Esophagus muscularis mucosa (tissue), 4 donors: ENCODE data around the gene TESK2. TPM values are rescaled to one million over a fixed set of nuclear protein-coding genes. Genes with fewer than 3 reads are reported as not detected.
"Not testable (repeated sequence)": the region's sequence is repeated elsewhere in the genome, so short reads cannot be mapped to it uniquely, and the experiment has no call there.

Experiments used
- DNase-seq: peaks from one replicate; pipeline ENCODE4 v3.0.0-alpha.2; 2017; ENCODE audit errors: extremely low spot score
- H3K27ac ChIP-seq, 4 donors: fragments of 200-600 bp; sonication (generic); replicated peaks in 1 of 4; 1 replicate in 3 of 4; 2 replicates in 1 of 4; pipeline ENCODE4 v1.5.1; 2016 to 2019; ENCODE audit warnings: mild to moderate bottlenecking in 1 of 4
- H3K27me3 ChIP-seq, 4 donors: fragments of 200-600 bp; sonication (generic); one replicate each; pipeline versions ENCODE4 v1.5.1 to v1.6.0; 2016 to 2019
- H3K36me3 ChIP-seq, 4 donors: fragments of 200-600 bp; sonication (generic); one replicate each; pipeline ENCODE4 v1.5.1; 2016 to 2019
- H3K4me1 ChIP-seq, 4 donors: fragments of 200-600 bp; sonication (generic); one replicate each; pipeline ENCODE4 v1.5.1; 2016 to 2019
- H3K4me3 ChIP-seq, 4 donors: fragments of 200-600 bp; sonication (generic); 1 replicate in 2 of 4; 2 replicates in 2 of 4; pipeline ENCODE4 v1.5.1; 2016 to 2019; ENCODE audit warnings: mild to moderate bottlenecking in 4 of 4, moderate library complexity in 1 of 4
- H3K9me3 ChIP-seq, 4 donors: fragments of 200-600 bp; sonication (generic); 1 replicate in 3 of 4; 2 replicates in 1 of 4; pipeline ENCODE4 v1.5.1; 2016 to 2019
- CTCF ChIP-seq, 3 experiments: fragments of 200-600 bp in 2 of 3; fragments of 450-650 bp in 1 of 3; sonication (generic) in 2 of 3; IDR thresholded peaks; one replicate each; pipeline ENCODE4 v1.5.1; 2017 to 2019; ENCODE audit warnings: antibody characterized with exemption in 3 of 3, mild to moderate bottlenecking in 2 of 3, moderate library complexity in 1 of 3
- EP300 ChIP-seq: sonication (generic); formaldehyde crosslinking; IDR thresholded peaks from one replicate; pipeline ENCODE4 v1.6.1; 2017; ENCODE audit warnings: antibody characterized with exemption
- POLR2A ChIP-seq: fragments of 450-650 bp; IDR thresholded peaks from one replicate; pipeline ENCODE4 v1.6.1; 2017; ENCODE audit warnings: antibody characterized with exemption, moderate library complexity, mild to moderate bottlenecking, low read depth
- POLR2AphosphoS5 ChIP-seq, 2 donors: sonication (generic); formaldehyde crosslinking; IDR thresholded peaks; one replicate each; pipeline ENCODE4 v1.6.1; 2017; ENCODE audit warnings: antibody characterized with exemption in 2 of 2
- WGBS: methylation state at CpG from one replicate; pipeline ENCODE4 v1.1.5; 2018; 5-methylcytosine and 5-hydroxymethylcytosine counted together
- intact Hi-C: fragments of 100-400 bp; cut with DNase I; formaldehyde crosslinking; loops from one replicate; pipeline ENCODE4 v1.15.1; 2023
- total RNA-seq, 4 donors: library from RNA; depleted of rRNA; stranded (reverse); fragments of >200 nt; gene quantifications; one replicate each; pipeline versions ENCODE4 v1.1.0 to v1.2.1, GENCODE V29; 2016

TESK2 gene
- total RNA-seq, 4 donors from 2014 or later = 3.3 to 6.5 (median 4.8) TPM

DNA sequence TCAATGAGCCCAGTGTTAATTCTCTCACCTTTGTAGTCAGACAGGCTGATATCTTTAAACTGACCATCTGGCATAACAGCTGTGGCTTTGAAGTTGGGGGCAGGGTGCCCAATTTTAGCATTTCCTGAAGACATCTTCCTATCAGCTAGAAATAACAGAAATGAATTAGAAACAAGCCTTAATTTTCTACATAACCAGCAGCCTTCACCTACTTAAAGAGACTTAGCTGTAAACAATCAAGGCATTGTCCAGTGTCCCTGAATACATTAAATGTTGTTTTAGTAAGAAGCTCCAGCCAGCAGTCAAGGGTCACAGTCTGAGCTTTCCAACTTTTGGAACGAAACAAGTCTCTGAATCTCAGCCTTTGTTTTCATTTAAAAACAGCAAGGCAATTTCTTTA, 27.9 kb upstream of the TESK2 start:
- no peak for DNase-seq
- H3K36me3 ChIP-seq = peaks cover 37 to 52% (median 43%) of the 10 kb centered on the region in 4 donors
- TF ChIP-seq CTCF (IDR thresholded peaks at IDR 0.05) (no peak), EP300 (no peak), POLR2A (no peak)
- intact Hi-C loops = no loop called here
- H3K9me3 ChIP-seq = no peaks in the 10 kb centered on the region
- no peaks in the 10 kb centered on the region for H3K27me3 ChIP-seq
- peaks cover 20 to 47% (median 46%) of the 10 kb centered on the region in 4 donors for H3K4me1 ChIP-seq
- peak overlapping the region in 2 of 4 donors; percentile 31 to 33 for H3K27ac ChIP-seq
- 19% methylated on average over 1 of the region's 1 CpG for WGBS
- peak overlapping the region in 3 of 4 donors; percentile 13 to 21 (median 14) for H3K4me3 ChIP-seq

- H3K27me3 ChIP-seq, H3K4me3 ChIP-seq, intact Hi-C loops, H3K27ac ChIP-seq, H3K9me3 ChIP-seq, DNase-seq: not testable (repeated sequence)
- 94% methylated on average over 4 of the region's 4 CpGs for WGBS
- Histone ChIP-seq H3K4me1 (peaks cover 20 to 47% (median 46%) of the 10 kb centered on the region in 4 donors), H3K36me3 (peaks cover 43 to 58% (median 49%) of the 10 kb centered on the region in 4 donors)
Observed at GRCh38 chr1:45518366-45518765, 27.4 kb upstream of the TESK2 start.

- peaks cover 60 to 77% (median 68%) of the 10 kb centered on the region in 4 donors for H3K36me3 ChIP-seq
- intact Hi-C loops = no loop called here
Observed at GRCh38 chr1:45516465-45516864, 25.5 kb upstream of the TESK2 start.

DNA sequence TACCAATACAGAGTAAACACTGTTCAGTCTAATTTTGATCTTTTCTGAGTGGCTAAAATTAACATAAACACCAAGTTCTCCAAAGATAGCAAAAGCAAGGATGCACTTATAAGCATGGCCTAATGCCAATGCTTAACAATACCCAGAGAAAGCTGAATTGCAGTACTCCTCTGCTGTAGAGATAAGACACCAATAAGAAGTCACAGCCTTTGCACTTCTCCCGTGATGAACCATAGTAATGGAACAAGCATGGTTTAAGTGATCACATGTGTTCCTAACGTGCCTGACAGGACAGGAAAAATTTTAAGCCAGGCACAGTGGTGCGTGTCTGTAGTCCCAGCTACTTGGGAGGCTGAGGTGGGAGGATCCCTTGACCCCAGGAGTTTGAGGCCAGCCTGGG, 25.1 kb upstream of the TESK2 start:
- no peak for TF ChIP-seq POLR2AphosphoS5 (IDR thresholded peaks at IDR 0.05)
- no peak for TF ChIP-seq CTCF (IDR thresholded peaks at IDR 0.05)
- no peak for TF ChIP-seq POLR2A
- no peak for TF ChIP-seq EP300
- Histone ChIP-seq H3K4me3 (no peak overlapping the region), H3K4me1 (peaks cover 14 to 43% (median 38%) of the 10 kb centered on the region in 4 donors), H3K36me3 (peaks cover 64 to 81% (median 72%) of the 10 kb centered on the region in 4 donors), H3K27ac (peak overlapping the region in 1 of 4 donors; percentile 23), H3K9me3 (no peaks in the 10 kb centered on the region), H3K27me3 (no peaks in the 10 kb centered on the region)
- intact Hi-C loops = no loop called here
- WGBS = 36% methylated on average over 3 of the region's 3 CpGs
- DNase-seq = no peak

More at GRCh38 chr1:45516465-45516864, 25.5 kb upstream of the TESK2 start:
- 76% methylated on average over 4 of the region's 4 CpGs for WGBS
- TF ChIP-seq CTCF (IDR thresholded peaks at IDR 0.05) = no peak
- TF ChIP-seq POLR2AphosphoS5 (IDR thresholded peaks at IDR 0.05) = no peak
- no peak for TF ChIP-seq EP300
- TF ChIP-seq POLR2A = no peak
- no peaks in the 10 kb centered on the region for H3K27me3 ChIP-seq
- H3K4me1 ChIP-seq = peaks cover 14 to 43% (median 38%) of the 10 kb centered on the region in 4 donors
- H3K4me3 ChIP-seq = no peak overlapping the region
- H3K9me3 ChIP-seq = no peaks in the 10 kb centered on the region
- DNase-seq = no peak
- H3K27ac ChIP-seq = peak overlapping the region in 3 of 4 donors; percentile 22 to 33 (median 23)

GRCh38 chr1:45513532-45514260, 22.7 kb upstream of the TESK2 start:
- H3K4me1 ChIP-seq = peaks cover 8 to 31% (median 27%) of the 10 kb centered on the region in 4 donors
- H3K27me3 ChIP-seq, H3K27ac ChIP-seq, H3K4me3 ChIP-seq, DNase-seq, H3K9me3 ChIP-seq: not testable (repeated sequence)
- peaks cover 78 to 98% (median 91%) of the 10 kb centered on the region in 4 donors for H3K36me3 ChIP-seq
- intact Hi-C loops = loop anchor here (5.0 kb wide), 1 partner anchor 54 kb away; no protein-coding TSS in a partner anchor
- WGBS = 86% methylated on average over 6 of the region's 9 CpGs
